HG03432 (cell line): ENCODE data around the gene POFUT2.

Source experiments
- ATAC-seq: cut with Tn5 transposase; IDR thresholded peaks from one replicate; pipeline ENCODE4 v1.9.1; 2021; ENCODE audit warnings: mild to moderate bottlenecking, moderate library complexity; ENCODE audit not compliant: unreplicated experiment

Gene POFUT2

DNA sequence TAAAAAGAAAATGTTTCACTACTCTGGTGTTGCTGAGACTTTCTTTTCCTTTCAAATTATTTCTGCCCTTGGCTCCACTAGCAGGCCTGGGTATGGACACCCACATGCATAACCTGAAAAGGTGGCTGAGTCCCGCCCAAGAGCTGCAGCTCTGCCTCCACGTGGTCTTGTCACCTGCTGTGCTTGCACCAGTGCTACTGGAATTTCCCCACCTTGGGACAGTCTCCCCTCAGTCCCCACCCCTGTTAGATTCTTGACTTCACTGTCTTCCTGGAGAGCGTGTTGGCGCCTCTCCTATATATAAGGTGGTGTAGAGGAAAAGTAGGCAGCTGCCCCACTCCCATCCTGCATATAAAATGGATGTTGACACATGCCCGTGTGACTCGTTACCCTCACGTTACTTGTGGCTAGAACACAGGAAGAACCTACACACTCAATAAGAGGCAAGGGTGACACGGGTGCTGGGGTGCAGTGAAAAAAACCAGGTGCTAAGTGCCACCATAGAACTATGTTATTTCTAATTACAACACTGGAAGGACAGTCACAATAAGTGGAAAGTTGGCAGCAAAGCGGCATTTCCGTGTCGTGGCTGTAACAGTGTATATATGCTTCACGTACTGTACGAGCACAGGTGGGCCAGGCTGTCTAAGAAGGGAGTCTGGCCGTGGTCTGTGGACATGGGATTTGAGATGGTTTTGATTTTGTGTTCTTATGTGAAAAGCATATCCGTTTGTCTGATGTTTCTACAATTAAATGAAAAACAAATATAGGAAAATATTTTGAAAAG, 61.0 kb downstream of the POFUT2 start:
- ATAC-seq = no peak

DNA sequence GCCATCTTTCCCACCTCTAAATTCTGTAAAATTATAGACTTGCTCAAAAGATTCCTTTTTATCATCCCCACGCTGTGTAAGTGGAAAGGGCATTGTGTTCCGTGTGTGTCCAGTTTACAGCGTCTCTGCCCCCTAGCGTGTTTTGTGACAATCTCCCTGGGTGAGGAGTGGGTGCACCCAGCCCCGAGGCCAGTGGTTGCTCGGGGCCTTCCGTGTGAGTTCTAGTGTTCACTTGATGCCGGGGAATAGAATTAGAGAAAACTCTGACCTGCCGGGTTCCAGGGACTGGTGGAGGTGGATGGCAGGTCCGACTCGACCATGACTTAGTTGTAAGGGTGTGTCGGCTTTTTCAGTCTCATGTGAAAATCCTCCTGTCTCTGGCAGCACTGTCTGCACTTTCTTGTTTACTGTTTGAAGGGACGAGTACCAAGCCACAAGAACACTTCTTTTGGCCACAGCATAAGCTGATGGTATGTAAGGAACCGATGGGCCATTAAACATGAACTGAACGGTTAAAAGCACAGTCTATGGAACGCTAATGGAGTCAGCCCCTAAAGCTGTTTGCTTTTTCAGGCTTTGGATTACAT, 61.9 kb downstream of the POFUT2 start:
- ATAC-seq = no peak

DNA sequence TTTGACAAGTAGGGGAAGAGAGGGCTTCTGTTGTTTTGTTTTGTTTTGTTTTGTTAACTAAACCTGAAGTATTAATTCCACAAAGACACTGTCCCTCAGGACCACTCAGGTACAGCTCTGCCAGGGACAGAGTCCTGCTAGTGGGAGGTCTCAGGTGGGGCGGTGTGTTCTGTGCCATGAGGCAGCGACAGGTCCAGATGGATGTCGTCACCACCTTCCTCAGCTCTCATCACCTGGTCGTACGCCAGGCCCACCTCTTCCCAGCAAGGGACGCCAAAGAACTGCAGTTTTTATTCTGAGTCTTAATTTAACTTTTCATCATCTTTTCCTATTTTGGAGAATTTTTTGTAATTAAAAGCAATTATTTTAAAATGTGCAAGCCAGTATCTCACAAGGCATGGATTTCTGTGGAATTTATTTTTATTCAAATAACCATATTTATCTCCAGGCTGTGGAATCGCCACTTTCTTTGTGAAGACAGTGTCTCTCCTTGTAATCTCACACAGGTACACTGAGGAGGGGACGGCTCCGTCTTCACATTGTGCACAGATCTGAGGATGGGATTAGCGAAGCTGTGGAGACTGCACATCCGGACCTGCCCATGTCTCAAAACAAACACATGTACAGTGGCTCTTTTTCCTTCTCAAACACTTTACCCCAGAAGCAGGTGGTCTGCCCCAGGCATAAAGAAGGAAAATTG, 62.5 kb downstream of the POFUT2 start:
- ATAC-seq = no peak

DNA sequence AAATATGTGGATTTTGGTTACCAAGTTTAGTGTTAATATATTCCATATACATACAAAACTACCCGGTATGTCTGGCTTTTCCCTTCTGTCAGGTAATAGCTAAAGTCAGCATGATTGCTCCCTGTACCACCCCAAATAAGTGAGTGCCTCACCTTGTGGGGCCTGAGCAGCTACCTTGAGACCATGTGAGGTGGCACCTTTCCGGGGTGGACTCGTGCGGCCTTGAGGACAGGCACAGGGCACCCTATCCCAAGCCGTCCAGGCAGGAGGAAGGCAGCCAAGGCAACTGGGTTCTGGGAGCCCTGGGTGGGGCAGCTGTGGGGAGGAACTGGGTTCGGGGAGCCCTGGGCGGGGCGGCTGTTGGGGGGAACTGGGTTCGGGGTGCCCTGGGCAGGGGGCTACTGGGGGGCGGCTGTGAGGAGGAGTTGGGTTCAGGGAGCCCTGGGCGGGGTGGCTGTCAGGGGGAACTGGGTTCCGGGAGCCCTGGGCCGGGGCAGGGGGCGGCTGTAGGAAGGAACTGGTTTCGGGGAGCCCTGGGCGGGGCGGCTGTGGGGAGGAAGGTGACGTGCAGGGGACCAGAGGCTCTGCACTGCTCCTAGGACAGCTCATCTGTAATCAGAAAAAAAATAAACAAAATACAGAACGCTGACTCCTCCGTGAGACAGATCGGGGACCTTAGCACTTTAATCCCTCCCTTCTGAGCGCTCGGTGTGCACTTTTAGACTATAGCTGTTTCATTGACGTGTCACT, 63.3 kb downstream of the POFUT2 start:
- no peak for ATAC-seq

DNA sequence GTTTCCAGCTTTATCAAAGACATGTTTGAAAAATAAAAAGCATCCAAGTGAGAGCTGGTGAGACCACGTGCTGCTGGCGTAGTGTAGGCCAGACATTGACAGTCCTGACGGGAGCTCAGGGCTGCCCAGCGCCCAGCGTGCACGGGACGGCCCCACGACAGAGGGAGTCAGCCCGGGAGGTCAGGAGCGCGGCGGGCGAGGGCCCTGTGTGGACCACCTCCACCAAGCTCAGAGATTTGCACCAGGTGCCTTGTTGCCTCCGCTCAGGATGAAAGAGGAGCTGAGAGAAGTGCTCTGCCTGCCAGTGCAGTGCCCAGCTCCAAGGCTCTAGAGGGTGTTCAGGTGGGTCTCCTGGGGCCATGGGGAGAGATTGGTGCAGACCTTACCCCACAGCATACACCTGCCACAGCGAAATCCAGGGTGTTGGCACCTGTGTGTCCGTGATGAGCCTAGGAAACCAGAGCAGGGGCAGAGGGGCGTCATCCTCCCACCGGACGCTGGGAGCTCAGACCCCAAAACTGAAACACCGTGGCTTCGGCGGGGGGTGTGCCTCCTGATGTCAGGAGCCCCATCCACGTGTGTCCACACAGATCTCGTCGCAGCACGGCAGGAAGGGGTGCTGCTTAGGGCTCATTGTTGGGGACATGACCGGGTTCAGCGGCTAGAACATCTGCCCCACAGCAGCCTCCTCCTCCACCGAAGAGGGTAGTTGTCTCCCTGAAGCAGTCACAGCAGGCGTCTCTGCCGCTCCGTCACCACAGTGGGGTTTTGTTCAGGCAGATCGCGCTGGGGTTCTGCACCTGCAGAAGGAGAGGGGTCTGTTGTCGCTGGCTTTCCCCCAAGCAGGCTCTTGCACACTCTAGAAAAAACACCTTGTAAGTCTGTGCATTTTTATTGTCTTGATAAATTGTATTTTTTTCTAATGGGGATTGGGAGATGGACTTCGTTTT, 64.2 kb downstream of the POFUT2 start:
- ATAC-seq = no peak

DNA sequence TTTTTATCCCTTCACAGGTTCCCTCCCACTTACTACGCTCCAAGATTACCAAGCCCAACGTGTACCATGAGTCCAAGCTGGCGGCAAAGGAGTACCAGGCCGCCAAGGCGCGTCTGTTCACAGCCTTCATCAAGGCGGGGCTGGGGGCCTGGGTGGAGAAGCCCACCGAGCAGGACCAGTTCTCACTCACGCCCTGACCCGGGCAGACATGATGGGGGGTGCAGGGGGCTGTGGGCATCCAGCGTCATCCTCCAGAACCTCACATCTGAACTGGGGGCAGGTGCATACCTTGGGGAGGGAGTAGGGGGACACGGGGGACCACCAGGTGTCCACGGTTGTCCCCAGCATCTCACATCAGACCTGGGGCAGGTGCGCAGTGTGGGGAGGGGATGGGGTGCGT, 65.7 kb downstream of the POFUT2 start:
- ATAC-seq = no peak

DNA sequence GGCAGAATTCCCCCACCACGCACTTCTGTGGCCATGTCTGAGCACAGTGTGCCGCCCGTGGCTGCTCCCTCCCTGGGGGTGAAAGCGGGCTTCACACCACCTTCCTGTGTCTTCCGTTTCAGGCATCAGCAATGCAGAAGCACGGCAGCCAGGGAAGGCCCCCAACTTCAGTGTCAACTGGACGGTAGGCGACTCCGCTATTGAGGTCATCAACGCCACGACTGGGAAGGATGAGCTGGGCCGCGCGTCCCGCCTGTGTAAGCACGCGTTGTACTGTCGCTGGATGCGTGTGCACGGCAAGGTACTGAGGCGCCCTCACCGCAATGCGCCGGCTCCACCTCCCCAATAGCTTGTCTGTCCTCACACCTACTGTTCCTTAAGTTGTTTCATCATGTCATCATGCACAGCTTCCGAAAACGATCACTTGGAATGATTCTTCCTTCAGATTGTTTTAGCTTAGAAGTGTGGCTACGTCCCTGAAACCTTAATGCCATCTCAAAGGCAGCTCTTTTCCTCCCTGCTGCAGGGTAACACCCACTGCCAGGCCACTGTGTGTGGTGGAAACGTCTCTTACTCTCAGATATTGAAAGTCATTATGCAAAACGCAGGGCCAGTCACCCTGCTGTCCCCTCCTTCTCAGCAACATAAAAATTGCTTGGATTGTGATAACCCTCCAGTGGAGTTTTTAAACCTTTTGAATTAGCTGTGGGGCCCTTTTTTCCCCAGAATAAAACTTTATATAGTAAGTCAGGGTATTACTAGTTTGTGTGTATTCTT, 66.8 kb downstream of the POFUT2 start:
- no peak for ATAC-seq

DNA sequence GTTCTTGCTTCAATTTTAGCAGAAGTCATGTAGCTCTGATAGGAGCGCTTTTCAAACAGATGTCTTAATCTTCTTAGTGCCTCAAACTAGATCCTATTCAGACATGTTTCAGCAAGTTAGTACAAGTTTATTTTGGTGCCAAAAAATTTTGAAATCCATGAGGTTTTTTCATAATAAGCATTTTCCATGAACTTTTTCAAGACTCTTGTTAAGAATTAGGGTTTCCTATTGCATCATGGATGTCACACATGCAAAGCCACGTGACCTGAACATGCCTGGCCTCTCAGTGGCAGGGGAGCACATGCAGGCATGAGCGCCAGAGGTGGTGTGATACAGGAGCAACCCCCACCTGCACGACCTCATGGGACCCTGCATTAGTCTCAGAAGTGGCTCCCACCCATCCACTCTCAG, 67.6 kb downstream of the POFUT2 start:
- ATAC-seq = no peak

DNA sequence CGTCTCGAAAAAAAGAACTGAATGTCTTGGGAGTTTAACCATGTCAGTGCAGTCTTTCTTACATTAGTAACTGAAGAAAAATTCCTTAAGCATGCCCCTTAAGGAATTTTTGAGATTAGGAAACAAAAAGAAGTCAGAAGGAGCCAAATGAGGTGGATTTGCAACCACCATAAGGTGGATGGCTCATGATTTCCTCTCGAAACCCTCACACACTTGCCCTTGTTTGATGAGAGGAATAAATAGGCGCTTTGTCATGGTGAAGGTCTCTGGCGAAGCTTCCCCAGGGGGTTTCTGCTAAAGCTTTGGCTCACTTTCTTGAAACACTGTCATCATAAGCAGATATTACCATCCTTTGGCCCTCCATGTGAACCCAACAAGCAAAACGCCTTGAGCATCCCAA, 68.2 kb downstream of the POFUT2 start:
- ATAC-seq = no peak

DNA sequence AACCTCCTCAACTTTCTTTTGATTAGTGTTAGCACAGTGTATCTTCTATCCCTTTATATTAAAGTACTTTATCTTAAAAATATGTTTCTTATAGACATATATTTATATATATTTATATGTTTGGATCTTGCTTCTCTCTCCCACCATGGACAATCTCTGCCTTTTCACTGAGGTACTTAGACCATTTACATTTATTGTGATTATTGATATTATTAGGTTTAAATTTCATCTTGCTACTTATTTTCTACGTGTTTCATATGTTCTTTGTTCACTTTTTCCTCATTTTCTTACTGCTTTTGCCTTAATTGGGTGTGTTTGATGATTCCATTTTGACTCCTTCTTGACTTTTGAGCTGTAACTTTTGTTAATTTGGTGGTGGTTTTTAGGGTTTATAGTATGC, 70.7 kb downstream of the POFUT2 start:
- ATAC-seq = no peak

DNA sequence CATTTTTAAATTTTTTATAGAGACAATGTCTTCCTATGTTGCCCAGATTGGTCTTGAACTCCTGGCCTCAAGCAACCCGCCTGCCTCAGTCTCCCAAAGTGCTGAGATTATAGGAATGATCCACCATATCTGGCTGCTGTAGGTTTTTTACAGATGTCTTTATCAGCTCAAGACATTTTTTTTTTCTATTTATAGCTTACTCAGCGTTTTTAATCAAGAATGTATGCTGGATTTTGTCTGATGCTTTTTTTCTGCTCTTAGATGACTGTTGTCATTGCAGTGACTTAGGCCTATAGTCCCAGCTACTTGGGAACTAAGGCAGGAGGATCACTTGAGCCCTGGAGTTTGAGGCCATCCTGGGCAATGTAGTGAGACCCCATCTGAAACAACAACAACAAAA, 72.5 kb downstream of the POFUT2 start:
- ATAC-seq = no peak
